GM21367 (cell line): ENCODE results near the gene ZSWIM1.
"Not testable (repeated sequence)": the region's sequence is repeated elsewhere in the genome, so short reads cannot be mapped to it uniquely, and the experiment has no call there.

Experiments
- ATAC-seq: cut with Tn5 transposase; IDR thresholded peaks from one replicate; pipeline ENCODE4 v1.9.1; 2021; ENCODE audit not compliant: unreplicated experiment

Gene ZSWIM1

DNA sequence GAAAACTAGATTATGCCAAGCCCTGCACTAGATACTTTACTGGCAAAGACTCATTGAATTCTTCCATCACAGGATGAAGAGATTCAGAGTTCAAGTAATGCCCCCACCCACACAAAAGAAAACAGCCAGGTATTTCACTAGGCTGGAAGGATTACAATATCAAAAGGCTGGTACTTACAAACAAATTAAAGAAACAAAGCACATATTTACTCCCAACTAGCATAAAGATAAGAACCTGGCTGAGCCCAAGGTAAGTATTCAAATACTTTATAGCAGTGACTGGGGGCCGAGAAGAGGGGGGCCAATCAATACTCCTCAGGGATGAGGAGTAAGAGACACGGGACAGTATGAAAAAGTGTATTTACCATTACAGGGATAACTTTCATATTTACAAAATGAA lies 27.5 kb upstream of the ZSWIM1 start:
- no peak for ATAC-seq

GRCh38 chr20:45857114-45857881 lies 23.7 kb upstream of the ZSWIM1 start, which contains the start of the genes ACOT8 and ZSWIM3:
Gene ACOT8 (minus strand): TSS chr20:45857392. CDS start chr20:45857315, 77 bp downstream.
Gene ZSWIM3 (plus strand): TSS chr20:45857614. CDS start chr20:45857826, 212 bp downstream.
- ATAC-seq, result peak; percentile 90

DNA sequence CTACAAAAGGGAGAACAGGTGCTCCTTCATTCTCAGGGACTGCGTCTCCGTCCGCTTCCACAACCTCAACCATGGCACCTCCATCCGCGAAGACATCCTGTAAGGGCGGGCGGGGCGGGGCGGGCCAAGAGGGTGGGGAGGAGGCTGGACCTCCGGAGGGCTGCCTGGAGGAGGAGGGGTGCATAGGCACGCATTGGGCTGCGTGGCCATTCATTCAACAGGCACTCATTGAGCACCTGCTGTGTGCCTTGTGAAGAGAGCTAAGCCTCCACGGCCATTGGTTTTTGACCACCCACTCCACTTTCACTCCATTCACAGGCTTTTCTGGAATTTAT lies 23.2 kb upstream of the ZSWIM1 start:
- ATAC-seq, result peak; percentile 21

- no peak for ATAC-seq
These were observed 21.1 kb upstream of the ZSWIM1 start for GRCh38 chr20:45859916-45860315.

DNA sequence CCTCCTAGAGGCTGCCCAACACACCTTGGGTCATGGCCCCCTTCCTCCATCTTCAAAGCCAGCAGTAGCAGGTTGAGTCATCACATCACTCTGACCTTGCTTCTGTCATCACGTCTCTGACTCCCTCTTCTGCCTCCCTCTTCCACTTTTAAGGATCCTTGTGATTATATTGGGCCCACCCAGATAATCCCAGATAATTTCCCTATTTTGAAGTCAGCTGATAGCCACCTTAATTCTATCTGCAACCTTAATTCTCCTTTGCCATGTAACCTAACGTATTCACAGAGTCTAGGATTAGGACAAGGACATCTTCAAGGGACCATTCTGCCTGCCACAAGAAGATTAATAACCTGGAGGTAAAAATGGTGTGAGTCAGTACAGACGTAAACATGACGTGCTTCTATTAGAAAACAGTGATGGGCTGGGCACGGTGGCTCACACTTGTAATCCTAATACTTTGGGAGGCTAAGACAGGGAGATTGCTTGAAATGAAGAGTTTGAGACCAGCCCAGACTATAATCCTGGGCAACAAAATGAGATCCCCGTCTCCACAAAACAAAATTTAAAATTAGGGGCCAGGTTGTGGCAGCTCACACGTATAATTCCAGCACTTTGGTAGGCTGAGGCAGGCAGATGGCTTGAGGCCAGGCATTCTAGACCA lies 20.3 kb upstream of the ZSWIM1 start:
- no peak for ATAC-seq

- no peak for ATAC-seq
These were observed 19.6 kb upstream of the ZSWIM1 start for GRCh38 chr20:45861221-45862075.

- ATAC-seq, result no peak
These were observed 17.2 kb upstream of the ZSWIM1 start for GRCh38 chr20:45863543-45864470.

- ATAC-seq, result no peak
These were observed 14.6 kb upstream of the ZSWIM1 start for GRCh38 chr20:45866454-45866853.

- ATAC-seq, result no peak
These were observed 13.8 kb upstream of the ZSWIM1 start for GRCh38 chr20:45867136-45867818.

GRCh38 chr20:45867819-45868176 lies 13.2 kb upstream of the ZSWIM1 start:
- no peak for ATAC-seq

- ATAC-seq, result no peak
These were observed 8.4 kb upstream of the ZSWIM1 start for GRCh38 chr20:45872626-45873025.

DNA sequence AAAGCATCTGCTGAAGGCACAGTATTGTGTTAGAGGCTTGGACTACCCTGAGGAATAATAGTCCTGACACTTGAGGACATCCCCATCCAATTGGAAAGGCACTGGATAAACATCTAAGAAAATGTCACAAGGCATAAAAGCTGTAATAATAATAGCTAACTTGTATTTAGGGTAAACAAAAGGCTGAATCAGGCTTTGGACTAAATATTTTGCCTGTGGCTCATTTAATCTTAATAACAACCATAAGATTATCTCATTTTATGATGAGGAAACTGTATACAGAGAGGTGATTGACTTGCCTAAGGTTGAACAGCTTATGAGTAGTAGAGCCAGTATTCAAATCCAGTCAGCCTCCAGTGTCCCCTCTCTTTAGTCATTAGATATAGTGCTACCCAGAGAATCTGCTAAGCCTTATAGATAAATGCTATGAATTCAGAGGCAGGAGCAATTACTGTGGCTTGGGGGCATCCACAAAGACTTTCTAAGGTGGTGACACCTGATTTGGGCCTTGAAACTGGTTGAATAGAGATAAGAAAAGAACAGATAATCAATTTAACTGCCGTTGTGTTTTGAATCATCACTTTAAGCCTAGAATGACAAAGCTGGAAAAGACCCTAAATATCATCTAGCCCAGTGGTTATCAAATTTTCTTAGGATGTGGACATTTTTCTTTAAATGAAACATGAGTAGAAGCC lies 7.5 kb upstream of the ZSWIM1 start:
- no peak for ATAC-seq

DNA sequence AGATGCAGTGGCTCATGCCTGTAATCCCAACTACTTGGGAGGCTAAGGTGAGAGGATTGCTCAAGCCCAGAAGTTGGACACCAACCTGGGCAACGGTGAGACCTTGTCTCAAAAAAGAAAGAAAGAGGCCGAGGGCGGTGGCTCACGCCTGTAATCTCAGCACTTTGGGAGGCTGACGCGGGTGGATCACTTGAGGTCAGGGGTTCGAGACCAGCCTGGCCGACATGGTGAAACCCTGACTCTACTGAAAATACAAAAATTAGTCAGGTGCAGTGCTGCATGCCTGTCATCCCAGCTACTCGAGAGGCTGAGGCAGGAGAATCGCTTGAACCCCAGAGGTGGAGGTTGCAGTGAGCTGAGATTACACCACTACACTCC lies 6.9 kb upstream of the ZSWIM1 start:
- not testable (repeated sequence) for ATAC-seq

DNA sequence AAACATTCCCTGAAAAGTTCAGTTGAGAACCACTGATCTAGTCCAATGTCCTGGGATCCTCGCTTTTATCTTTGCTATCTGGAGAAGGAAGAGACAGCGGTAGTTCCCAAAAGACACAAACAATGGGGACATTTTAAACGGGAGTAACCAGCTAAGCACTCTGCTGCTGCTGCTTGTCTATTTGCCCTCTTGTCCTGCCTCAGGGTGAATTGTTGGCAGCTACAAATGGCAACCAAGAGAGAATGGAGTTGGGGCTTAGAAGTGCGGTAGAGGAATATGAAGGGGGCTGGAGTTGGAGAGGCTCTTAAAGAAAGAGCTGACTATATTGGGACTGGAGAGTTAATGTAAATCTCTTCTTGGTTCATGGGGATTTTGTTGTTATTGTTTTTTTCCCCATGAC lies 6.5 kb upstream of the ZSWIM1 start:
- no peak for ATAC-seq

- no peak for ATAC-seq
These were observed 2.8 kb upstream of the ZSWIM1 start for GRCh38 chr20:45878076-45878761.

DNA sequence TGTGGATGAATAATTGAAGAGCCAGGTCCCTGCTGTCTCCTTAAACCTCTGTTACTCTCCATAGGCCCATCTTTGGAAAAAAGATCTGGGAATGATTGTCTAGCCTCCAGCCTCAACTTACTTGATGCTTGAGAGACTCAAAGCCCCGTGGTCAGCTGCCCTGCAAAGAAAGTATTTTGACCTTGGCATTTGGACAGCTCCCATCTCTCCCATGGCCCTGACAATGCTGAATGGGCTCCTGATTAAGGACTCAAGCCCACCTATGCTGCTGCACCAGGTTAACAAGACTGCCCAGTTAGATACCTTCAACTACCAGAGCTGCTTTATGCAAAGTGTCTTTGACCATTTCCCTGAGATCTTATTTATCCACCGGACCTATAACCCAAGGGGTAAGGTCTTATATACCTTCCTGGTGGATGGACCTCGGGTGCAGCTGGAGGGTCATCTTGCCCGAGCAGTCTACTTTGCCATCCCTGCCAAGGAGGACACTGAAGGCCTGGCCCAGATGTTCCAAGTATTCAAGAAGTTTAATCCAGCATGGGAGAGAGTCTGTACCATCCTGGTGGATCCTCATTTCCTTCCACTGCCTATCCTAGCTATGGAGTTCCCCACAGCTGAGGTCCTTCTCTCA lies 1.6 kb downstream of the ZSWIM1 start:
- no peak for ATAC-seq

DNA sequence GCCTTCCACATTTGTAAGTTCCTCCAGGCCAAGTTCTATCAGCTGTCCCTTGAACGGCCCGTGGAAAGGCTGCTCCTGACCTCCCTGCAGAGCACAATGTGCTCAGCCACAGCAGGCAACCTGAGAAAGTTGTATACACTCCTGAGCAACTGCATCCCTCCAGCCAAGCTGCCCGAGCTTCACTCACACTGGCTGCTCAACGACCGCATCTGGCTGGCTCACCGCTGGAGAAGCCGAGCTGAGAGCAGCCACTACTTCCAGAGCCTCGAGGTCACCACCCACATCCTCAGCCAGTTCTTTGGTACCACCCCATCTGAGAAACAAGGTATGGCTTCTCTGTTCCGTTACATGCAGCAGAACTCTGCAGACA lies 2.1 kb downstream of the ZSWIM1 start:
- no peak for ATAC-seq

GRCh38 chr20:45886590-45887345 lies 5.7 kb downstream of the ZSWIM1 start:
- ATAC-seq, result no peak
